Measurements from ENCODE around the gene FOXI1.

The FOXI1 gene

GRCh38 chr5:170150713-170151096 lies 45.0 kb downstream of the FOXI1 start:
- no peak for DNase-seq (ENCODE audit: low read depth, low spot score)

GRCh38 chr5:170151097-170151831 lies 45.6 kb downstream of the FOXI1 start:
- DNase-seq (ENCODE audit: low read depth, low spot score): peak; percentile 84

GRCh38 chr5:170152767-170153166 lies 47.1 kb downstream of the FOXI1 start:
- no peak for DNase-seq (ENCODE audit: low read depth, low spot score)

GRCh38 chr5:170154297-170154696 lies 48.6 kb downstream of the FOXI1 start:
- peak; percentile 44 for DNase-seq (ENCODE audit: low read depth, low spot score)

- peak; percentile 28 for DNase-seq (ENCODE audit: low read depth, low spot score)
Measured at GRCh38 chr5:170154744-170155143, 49.0 kb downstream of the FOXI1 start.

- DNase-seq (ENCODE audit: low read depth, low spot score): no peak
Measured at GRCh38 chr5:170155771-170156170, 50.1 kb downstream of the FOXI1 start.

- DNase-seq (ENCODE audit: low read depth, low spot score): no peak
Measured at GRCh38 chr5:170159101-170159698, 53.5 kb downstream of the FOXI1 start.

All from ELF-1 (cell line).